Measurements from ENCODE around the gene RPL9.
"Not testable (repeated sequence)": the region's sequence is repeated elsewhere in the genome, so short reads cannot be mapped to it uniquely, and the experiment has no call there.

RPL9 gene

DNA sequence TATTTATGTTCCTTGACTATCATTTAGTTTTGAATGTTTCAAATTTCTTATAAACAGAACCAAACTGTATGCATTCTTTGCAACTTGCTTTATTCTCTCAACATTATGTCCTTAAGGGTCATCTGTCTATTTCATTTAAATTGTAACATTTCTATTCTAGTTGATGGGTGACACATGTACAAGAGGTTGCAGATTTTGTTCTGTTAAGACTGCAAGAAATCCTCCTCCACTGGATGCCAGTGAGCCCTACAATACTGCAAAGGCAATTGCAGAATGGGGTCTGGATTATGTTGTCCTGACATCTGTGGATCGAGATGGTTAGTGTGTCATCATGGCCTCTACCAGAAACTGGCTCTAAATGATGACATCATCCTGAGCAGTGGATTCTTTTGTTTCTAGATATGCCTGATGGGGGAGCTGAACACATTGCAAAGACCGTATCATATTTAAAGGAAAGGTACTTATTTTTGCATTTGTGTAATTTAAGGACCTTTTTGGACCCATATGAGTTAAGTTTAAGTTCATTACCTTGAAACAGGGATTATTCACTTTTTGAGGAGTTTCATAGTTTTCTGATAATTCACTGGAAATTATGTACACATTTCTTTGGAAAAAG is 6.3 kb upstream of the RPL9 start:
- DNase-seq = no peak

- not testable (repeated sequence) for DNase-seq
Observed at GRCh38 chr4:39458161-39458504, 589 bp downstream of the RPL9 start.

DNA sequence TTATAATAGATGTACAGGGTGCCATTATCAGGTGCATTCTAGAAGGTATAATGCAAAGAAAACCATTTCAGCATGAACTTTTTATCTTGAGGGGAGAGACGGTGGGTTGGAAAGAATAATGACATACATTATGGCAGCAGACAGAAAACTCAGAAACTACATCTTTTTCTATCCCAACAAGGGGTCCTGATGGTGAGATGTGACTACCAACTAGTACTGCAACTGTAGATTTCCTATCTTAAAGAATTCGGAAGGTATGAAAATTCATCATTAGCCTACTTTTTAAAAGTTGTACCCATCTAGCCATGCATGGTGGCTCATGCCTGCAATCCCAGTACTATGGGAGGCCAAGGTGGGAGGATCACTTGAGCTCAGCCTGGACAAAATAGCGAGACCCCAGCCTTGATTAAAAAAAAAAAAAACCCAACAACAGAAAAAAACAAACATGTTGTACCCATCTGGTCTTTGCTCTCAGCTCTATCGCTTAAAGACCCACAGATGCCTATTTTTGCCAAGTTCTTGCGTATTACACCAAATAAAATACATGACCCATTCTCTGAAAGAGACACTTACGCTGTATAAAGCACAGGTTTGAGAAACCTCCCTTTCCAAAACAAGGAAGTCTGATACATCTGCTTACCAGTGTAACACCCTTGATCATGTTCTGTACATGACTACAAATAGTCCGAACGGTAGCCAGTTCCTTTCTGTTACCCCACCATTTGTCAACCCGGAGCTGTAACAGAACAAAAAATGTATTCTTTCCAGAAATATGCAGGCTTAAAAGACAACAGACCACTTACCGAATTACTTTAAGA is 1.6 kb downstream of the RPL9 start:
- no peak for DNase-seq

- no peak for DNase-seq
Observed at GRCh38 chr4:39455486-39455885, 3.2 kb downstream of the RPL9 start.

GRCh38 chr4:39453738-39454137 is 5.0 kb downstream of the RPL9 start:
- no peak for DNase-seq

DNA sequence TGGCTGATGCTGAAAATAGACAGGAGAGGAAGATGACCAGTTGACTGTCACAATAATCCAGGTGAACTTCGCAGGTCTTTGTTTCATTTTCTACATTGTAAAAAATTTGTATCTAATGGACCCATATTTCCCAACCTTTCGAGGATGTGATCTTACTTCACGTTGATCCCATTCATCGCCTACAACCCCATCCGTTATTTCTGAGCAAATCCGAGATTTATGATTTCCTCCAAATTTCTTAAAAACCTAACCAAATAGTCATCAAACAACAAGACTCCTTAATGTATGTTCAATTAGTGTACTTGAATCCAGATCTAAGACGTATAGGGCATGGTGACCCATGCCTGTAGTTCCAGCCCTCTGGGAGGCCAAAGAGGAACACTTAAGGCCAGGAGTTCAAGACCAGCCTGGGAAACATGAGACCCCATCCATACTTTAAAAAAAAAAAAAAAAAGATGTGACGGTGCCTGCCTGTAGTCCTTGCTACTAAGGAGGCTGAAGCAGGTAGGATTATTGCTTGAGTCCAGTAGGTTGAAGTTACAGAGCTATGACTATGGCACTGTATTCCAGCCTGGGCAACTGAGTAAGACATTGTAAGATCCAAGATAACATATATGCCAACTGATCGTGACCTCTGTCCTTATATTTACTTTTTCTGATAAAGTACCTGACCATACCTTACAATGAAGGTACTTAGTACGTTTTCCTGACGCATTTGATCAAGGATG is 5.7 kb downstream of the RPL9 start:
- no peak for DNase-seq

GRCh38 chr4:39452153-39452859 is 6.4 kb downstream of the RPL9 start:
- no peak for DNase-seq

DNA sequence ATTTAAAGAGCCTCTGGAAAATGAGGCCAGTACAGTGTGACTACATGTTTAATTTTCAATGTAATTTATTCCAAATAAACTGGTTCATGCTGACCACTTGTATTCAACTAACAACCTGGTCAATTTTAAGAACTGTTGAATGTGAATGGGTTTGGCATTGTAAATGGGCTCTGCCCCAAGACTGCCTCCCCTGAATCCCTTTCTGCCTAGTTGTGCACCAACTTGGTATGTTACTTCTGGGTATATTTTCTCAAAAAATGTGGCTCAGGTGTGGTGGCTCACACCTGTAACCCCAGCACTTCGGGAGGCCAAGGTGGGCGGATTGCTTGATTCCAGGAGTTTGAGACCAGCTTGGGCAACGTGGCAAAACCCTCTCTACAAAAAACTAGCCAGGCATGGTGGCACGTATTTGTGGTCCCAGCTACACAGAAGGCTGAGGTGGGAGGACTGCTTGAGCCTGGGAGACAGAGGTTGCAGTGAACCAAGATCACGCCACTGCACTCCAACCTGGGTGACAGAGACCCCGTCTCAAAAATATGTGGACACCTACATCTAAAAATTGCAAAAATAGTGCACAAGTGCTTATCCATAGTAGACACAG is 7.2 kb downstream of the RPL9 start:
- no peak for DNase-seq

- DNase-seq = no peak
Observed at GRCh38 chr4:39450618-39451017, 8.1 kb downstream of the RPL9 start.

GRCh38 chr4:39446842-39447573 is 11.7 kb downstream of the RPL9 start:
- DNase-seq = peak; percentile 11

- DNase-seq = no peak
Observed at GRCh38 chr4:39446483-39446841, 12.3 kb downstream of the RPL9 start.

- no peak for DNase-seq
Observed at GRCh38 chr4:39442998-39443397, 15.7 kb downstream of the RPL9 start.

- DNase-seq = no peak
Observed at GRCh38 chr4:39441593-39441992, 17.1 kb downstream of the RPL9 start.

DNA sequence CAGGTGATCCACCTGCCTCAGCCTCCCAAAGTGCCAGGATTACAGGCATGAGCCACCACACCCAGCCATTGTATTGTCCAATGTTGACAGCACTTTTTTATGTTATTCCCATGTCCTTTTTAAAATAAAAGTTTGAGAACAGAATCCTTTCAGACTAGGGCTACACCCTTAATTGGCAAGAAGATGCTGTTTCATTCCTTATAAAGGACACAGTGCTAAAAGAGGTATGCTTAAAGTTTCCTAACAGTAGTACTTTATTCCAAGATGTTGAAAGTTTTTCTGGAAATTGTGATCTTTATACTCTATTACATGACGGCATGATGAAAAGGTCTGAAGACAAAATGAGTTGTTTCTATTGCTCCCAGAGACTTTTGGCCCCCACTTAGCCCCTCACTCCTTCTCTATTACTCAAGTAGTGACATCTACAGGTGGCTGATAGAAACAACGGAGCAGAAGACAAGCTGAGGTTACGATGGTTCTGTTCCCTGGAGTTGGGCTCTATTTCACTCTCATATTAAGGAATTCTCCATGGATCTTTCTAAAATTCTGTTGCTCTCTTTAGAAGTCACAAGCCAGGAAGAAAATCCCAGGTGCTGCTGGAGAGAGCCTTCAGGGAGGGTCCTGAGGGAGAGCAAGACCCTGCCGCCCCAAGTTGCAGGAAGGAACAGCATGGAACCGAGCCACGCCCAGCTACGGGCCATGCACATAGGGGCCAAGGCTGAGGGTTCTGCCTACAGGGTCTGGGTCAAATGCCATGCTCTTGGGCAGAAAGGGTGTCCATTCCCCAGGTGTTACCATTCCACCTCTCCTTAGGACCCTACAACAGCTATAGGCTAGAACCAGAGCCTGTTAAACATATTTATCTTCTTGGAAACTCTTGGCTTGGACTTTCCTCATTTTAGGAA is 22.8 kb downstream of the RPL9 start:
- no peak for DNase-seq

GRCh38 chr4:39433878-39434492 is 24.7 kb downstream of the RPL9 start:
- no peak for DNase-seq

DNA sequence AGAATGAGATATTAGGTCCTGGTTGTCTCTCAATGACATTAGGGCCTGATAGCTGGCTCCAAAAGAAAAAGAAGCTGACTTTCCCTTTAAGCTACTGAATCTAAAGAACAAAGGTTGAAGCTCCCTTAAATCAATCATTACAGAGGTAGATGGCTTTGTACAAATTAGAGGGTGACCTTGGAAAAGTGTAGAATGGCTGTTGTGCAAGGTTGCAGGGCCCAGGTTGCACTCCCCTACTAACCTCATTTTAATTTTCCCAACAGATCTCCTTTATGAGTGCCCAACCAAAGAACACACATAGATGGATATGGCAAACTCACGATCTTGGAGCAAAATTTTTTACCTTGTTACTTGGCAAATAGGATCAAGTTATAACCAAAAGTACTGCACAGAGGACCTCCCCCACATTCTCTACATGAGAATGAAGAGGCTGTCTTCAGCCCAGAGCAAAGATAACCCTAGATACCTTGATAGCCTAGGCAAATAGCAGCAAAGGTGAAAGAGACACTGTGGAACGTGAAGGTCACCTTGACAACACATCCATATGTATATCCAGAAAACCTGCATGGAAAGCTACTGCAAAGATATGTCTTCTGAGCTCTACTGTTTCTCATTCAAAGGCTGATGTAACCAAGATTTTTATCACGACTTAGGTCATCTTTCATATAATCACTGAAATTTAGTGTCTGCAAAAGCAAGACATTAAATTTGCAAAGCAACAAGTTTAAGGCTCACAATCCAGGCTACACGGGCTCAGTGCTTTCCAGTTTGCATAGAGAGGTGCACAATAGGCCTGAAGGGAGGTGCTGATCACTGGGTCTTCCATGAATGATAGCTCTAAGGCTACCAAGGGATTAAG is 29.0 kb downstream of the RPL9 start:
- DNase-seq = no peak

GRCh38 chr4:39427520-39428114 is 31.1 kb downstream of the RPL9 start:
- DNase-seq = no peak

- DNase-seq = no peak
Observed at GRCh38 chr4:39426728-39427127, 32.0 kb downstream of the RPL9 start.

DNA sequence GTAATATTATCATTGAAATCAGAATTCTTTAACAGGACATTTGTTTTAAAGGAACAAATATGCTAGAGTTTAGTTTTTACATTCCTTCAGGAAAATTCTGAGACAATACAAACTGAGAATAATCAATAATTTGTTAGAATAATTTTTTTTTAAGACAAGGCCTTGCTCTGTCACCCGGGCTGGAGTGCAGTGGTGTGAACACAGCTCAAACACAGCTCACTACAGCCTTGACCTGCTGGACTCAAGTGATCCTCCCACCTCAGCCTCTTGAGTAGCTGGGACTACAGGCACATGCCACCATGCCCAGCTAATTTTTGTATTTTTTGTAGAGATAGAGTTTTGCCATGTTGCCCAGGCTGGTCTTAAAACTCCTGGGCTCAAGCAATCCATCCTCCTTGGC is 33.4 kb downstream of the RPL9 start:
- DNase-seq = not testable (repeated sequence)
